HG03060 (cell line): Measurements from ENCODE around the gene FMOD.

Source experiments
- ATAC-seq: cut with Tn5 transposase; IDR thresholded peaks from one replicate; pipeline ENCODE4 v1.9.1; 2021; ENCODE audit warnings: low read depth, moderate number of reproducible peaks; ENCODE audit not compliant: unreplicated experiment

FMOD gene

DNA sequence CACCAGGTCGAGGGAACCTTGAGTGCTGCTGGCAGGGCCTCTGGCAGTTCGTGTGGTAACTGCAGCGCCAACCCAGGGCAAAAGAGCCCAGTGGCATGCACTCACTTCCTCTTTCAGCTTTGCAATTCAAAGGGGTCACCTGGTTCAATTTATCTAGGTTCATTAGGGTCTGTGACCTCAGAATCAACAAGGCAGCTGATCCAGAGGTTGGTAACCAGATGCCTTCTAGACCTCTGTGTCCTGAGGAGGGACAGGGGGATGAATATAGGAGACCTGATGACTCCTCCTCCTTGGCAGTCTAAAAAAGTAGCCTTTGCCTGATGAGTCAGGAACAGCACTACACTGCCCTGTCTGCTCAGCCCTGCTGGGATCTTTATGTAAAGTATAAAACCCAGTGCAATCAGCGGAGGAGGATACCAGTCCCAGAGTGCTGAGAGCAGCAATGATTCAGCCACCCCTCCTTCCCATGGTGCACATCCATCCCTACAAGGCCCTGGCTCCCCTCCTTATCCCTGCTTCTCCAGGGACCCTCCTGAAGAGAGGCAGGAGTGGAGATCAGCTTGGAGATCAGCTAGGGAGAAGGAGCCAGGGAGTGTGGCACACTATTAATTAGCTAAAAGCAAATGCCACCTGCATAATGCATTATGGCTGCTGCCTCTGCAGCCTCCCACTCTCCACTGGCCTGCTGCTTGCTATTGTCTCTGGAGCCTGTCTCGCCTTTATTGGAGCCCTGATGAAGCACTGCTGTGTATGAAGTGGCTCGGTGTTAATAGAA, 11.2 kb upstream of the FMOD start:
- no peak for ATAC-seq

DNA sequence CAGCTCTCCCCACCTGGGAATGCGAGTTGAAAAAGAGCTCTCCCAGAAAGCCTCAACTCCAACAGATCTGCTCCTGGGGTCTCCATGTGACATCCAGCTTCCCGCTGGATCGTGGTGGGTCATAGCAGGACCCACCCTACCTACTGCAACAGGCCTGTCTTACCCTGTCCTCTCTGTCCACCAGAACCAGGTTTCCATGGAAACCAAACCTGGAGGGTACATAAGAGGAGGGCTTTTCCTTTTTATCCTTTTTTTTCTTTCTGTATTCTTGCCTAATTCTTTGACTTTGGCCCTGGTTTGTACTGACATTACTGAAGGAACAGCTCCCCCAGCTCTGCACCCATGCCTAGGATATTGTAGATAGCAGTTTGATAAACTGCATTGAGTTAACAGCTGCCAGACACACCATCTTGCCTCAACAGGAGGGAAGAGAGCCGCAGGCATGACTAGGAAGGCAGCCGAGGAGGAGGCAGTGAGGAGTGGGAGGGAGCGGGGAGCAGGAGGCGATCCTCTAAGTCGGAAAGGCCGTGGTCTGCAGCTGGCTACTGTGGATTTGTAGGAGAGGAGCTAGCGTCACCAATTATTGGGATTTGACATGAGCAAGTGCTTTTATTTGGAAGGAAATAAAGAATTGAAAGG, 9.7 kb upstream of the FMOD start:
- ATAC-seq, result no peak

DNA sequence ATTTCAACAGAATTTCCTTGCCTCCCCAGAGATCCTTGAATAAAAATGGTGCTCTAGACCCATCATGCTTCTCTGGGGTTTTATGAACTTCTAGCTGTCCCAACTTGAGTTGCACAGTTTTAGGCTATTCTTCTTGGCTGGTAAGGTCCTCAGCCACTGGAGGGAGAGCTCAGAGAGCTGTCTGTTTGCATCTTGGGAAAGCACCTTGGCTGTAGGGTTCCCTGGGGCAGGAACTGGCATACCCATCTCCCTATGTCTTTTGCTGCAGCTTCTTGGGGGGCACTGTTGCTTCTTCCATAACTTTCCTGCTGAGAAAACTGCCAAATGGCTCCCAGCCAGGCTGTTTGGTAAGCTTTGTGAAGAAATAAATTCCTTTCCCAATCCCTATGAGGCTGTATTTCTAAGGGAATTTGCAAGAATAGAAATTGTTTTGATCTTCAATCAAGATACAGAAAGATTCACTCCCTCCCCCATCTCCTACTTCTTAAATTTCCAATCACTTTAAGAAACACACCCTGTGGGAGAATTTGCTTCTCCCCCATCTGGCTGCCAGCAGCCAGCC, 8.2 kb upstream of the FMOD start:
- ATAC-seq, result no peak

DNA sequence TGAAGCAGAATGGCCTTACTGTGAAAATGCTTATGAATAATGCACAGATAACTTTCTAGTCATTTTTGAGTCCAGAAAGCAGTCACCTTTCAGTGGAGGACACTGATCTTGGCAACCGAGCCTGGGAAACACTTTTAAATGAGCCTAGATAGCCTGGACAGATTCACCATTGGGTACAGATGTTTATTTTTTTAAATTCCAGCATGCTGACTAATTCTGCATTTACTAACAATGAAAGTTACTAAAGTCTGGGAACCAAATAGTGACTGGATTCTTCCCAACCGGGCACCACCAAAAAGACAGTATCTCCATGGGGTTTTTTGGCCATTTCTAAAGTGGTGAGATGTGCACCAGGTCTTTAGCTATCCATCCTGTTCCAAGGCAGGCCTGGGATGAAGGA, 3.3 kb upstream of the FMOD start:
- ATAC-seq, result no peak

DNA sequence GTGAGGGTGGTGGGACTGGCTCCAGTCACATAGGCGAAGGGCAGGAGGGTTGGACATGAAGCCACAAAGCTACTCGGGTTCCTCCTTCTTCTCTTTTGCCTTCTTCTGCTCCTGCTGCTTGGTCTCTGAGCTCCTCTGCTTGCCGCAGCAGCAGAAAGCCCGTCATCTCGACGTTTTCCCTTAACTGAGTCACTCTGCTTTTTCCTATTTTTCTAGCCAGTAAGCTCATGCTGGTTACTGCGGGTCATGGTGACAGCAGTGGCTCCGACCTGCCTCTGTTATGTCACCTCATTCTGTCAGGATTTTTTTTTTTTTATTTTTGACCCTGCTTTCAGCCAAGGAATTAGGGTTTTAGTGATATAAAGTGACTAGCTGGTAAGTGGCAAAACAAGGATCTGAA, 2.6 kb upstream of the FMOD start:
- no peak for ATAC-seq

DNA sequence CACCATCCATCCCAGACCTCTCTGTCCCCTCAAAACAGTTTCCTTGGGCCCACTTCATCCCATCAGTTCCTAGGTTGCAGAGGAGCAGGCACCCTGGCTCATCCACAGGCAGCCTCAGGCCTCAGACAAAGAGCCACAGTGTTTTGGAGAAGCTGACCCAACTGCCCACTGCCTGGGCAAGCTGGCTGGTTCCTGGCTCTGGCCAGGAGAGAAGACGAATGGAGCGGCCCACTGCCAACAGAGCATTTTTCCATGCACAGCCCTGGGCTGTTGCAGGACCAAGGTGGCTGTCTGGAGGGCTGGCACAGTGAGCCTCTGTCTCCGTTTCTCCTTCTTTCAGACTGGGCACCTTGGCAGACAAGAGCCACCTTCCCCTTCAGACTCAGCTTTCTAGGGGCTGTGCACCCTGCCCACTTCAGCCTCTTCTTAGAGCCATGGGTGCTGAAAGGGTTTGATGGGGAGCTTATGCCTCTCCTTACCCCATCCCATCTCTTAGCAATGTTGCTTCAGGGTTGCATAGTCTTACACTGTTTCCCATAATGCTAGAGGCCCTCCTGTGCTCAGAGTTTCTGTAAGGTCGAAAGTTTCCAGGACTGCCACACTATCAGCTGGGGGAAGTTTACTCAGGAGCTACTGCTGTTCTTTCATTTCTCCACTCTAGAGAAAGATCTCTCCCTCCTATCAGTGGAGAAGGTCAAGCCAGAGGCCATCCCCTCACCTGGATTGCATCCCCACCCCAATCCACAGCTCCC, 973 bp downstream of the FMOD start:
- ATAC-seq, result no peak

DNA sequence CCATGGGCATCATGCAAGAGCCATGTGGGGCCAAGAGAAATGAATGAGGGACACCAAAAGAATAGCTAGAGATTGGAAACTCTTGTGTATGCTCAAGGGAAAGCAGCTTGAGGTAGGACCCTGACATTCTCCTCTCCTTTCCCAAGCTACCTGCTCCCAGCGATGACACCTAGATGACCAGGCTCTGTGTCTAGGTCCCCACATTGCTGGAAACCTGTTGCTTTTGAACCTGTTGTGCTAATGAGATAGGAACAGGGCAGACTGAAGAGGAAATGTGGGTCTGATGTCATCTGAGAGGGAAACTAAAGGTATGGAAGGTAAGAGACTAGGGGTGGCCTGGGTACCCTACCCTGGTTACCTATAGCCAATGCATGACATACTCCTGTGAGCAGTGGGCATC, 1.8 kb downstream of the FMOD start:
- ATAC-seq, result no peak

DNA sequence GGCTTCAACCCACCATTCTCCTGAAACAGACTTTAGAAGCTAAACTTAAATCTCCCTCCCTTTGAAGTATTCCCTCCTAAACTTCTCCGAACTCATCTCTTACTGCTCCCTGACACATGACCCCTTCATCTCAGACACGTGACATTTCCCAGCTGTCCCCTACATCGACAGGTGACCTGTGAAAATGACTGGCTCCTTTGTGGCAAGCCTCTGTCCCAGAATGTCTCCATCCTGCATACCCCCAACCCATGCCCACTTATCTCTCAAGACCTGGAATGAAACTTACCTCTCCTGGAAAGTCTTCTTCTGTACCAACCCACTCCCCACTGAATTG, 4.2 kb downstream of the FMOD start:
- ATAC-seq, result no peak

DNA sequence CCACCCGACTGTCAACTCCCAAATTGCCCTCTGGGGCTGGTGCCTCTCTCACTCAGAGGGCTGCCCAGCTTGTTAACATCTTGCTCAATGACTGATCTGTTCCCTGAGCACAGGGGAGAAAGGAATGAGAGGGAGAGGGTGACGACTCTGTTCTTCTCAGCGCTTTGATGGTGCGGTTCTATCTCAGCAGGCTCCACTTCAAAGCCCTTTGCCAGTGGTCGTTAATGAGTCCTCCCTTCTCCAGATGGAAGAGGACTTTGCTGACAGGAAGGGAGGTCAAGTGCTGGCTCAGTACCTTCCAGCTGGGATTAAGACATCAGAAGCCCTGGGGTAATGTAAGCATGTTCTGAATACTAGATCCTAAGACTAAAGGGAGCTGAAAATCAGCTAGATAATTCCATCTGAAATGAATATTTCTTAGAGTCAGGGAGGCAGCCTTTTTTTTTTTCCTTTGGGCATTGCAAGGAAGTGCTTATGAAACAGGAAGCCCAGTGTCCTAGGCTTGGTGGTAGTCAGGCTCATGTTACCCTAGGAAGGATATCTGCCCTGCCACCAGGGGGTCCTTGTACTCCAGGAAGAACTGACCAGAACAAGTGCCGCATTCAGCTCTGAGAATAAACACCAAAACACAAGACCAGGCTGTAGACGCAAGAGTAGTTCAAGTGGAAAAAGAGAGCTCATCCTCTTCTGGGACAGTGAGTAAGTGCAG, 4.7 kb downstream of the FMOD start:
- no peak for ATAC-seq

DNA sequence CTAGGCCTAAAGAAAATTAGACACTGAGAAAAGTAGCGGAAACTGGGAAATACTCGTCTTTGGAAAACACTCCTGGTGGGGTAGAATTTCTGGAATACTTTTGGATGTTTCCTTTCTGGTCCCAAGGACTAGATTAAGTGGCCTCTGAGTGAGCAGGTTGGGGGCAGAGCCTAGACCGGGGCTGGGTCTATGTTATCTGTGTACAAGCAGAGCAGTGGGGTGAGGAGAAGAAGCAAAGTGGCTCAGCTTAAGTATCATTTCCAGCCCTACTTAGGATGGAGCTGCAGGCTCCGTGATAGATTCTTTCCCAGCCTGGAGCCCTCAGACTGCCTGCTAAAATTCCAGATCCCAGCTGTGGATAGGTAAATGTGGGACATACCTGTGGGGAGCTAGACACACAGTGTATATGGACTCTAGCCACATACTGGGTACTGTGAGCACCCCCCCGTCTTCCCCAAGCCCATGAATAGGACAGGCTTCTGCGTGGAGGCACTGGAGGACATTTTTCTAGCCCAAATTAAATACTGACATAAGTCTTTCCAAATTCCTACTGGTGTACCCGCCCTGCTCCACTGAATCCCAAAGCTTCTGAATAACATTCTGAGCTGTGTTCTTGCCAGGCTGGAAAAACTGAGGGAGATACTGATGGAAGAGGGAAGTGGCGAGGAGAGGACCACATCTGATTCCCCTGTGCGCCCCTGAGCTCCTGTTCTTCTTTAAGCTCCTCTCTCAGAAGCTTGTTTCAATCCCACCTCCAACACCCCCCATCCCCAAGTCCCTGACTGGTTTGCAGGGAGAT, 6.8 kb downstream of the FMOD start:
- ATAC-seq, result no peak

DNA sequence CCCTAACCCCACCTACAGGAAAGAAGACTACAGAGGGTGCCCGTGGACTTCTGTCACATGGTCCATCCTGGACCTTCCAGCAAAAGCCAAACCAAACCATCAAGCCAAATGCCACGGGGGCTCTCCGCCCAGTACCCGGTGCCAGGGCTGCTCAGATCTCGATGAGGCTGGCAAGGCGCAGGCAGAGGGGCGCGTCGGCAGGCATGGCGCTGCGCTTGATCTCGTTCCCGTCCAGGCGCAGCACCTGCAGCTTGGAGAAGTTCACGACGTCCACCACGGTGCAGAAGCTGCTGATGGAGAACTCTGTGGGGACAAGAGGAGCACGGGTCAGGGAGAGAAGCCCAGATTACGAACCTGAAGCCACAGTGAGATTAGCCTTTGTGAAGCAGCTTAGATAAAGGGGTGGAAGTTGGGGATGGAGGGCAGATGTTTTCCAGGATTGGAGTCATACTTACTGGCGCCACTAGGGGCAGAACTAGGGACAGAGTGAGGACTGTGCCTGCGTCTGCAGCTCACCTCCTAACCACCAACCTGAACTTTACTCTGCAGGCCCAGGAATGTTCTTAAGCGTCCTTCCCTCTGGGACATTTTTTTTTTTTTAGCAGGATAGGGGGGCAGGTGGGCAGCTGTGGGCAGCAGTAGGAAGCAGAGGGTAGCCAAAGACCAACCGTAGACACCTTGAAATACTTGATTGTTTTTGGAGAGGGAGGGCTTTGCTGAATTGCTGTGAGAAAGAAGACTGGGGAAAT, 8.6 kb downstream of the FMOD start:
- ATAC-seq, result no peak

DNA sequence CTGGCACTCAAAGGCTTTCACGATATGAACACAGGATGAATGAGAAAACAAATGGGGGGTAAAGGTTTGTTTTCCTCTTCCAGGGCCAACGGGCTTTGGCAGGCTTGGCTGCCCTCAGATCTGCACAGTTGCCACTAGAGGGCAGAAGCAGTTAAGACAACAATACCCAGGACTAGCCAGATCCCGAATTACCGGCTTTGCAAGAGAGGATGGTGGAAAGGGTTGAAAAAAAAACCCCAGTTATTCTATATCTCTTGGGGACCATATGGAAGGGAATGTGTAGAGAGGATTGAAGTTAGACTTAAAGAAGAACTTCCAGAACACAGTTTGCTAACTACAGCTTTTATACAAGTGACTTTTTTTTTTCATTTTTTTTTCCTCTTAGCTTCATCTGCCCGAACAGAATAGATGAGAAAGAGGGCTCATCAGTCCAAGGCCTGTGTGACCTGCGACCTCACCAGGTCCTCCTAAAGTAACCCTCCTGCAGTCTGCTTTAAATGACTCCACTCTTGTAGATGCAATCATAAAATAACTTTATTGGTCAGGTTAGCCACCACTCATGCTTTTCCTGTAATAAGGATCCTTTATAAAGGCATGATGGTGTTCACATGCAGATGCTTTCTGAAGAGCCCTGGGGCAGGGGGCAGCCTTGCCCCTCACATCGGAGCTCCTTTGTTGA, 10.7 kb downstream of the FMOD start:
- ATAC-seq, result no peak

DNA sequence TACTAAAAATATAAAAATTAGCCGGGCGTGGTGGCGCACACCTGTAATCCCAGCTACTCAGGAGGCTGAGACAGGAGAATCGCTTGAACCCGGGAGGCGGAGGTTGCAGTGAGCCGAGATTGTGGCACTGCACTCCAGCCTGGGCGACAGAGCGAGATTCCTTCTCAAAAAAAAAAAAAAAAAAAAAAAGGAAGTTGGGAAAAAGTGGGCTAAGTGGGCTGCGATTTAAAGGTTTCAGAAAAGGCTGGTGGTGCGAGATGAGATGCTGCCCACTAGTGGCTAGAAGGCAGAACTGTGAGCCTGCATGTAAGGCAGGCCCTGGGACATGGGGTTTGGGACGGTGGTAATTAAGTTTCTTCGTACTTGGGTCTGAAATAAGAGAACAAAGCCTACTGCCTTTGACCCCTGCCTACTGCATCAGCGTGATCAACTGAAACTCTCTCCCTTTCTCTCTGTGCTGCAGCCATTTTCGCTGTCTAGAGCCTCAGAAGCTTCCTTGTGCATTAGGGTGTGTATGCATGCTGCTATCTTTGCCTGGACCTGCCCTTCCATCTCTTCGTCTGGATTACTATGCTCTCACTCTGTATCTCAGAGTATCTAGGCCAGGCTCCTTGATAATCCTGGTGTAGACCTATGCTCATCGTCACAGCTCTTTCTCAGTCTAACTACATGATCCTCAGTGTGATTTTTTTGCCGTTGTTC, 12.4 kb downstream of the FMOD start:
- no peak for ATAC-seq

DNA sequence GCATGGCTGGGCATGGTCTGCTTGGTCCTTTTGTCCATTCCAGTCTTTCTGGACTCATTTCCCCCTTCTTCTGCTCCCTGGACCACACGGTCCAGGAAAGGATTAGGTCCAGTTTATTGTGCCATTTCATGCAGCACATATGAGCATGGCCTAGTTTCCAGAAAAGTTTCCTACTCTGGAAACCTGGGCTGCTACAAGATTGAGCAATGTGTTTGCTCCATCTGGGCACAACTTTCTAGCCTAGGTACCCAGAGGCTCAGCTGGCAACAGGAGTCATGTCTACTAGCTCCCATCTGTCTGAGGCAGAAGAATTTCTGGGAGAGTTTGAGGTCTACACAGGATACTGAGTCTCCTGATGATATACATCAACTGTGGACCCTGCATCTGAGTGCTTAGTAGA, 14.8 kb downstream of the FMOD start:
- no peak for ATAC-seq

DNA sequence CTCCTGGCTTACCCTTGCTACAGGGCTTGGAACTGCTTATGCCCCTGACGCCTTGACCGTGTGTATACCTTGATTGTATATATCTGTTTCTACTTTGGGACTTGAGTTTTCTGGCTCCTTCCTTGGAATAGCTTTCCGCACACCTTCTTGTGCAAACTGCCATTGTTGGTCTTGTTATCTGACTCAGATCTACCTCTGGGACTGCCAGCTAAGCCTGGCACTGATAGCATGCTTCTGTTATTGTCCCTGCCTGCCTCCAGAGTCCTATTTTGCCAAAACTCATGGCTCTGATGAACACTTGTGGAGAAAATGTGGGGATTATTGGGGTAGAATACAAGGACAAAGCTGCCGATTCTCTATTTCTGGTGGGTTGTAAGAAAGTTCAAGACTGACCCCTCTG, 15.4 kb downstream of the FMOD start:
- ATAC-seq, result no peak

DNA sequence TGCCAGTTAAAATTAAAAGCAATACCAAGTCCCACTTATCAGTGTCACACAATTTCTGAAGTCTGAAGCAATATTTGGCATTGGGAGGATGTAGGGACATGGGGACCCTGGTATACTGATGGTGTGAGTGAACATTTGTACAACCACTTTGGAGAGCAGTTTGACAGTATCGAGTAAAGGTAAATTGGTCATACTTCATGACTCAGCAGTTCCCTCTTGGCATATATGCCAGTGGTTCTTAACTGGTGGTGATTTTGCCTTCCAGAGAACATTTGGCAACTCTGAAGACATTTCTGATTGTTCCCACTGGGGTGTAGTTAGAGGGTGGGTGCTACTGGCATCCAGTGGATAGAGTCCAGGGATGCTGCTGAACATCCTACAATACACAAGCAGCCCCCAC, 19.7 kb downstream of the FMOD start:
- ATAC-seq, result no peak

DNA sequence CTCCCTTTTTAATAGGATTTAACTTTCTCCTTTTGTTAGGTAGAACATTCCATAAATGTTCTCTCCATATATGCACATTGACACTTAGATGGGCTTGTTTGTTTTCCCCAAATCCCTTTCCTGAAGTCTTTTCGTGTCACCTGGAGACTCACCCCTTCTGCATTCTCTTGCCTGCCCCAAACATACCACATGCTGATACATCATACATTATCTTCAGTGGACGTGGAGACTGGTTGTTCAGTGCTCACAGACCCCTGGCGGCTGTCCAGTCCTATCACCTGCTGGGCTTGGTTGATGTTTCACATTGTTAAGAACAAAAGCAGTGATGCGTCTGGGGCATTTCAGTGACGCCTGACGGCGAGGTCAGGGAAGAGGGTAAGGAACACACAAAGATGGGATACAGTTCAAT, 22.2 kb downstream of the FMOD start:
- ATAC-seq, result no peak
